Suprapubic skin (tissue), 4 donors: ENCODE measurements around the gene CERS6. TPM values are rescaled to one million over a fixed set of nuclear protein-coding genes. Genes with fewer than 3 reads are reported as not detected.

Source experiments
- DNase-seq, 2 donors: peaks; one replicate each; pipeline ENCODE4 v3.0.0-alpha.2; 2019; ENCODE audit warnings: low spot score in 2 of 2
- H3K27ac ChIP-seq: fragments of 200-600 bp; sonication (generic); one replicate; pipeline ENCODE4 v1.5.1; 2019
- H3K27me3 ChIP-seq: fragments of 200-600 bp; sonication (generic); one replicate; pipeline ENCODE4 v1.5.1; 2019
- H3K36me3 ChIP-seq: fragments of 200-600 bp; sonication (generic); one replicate; pipeline ENCODE4 v1.5.1; 2019
- H3K4me1 ChIP-seq: fragments of 200-600 bp; sonication (generic); one replicate; pipeline ENCODE4 v1.5.1; 2019
- H3K4me3 ChIP-seq: fragments of 200-600 bp; sonication (generic); one replicate; pipeline ENCODE4 v1.5.1; 2019; ENCODE audit warnings: mild to moderate bottlenecking
- H3K9me3 ChIP-seq: fragments of 200-600 bp; sonication (generic); one replicate; pipeline ENCODE4 v1.5.1; 2019
- EP300 ChIP-seq: sonication (generic); formaldehyde crosslinking; IDR thresholded peaks from one replicate; pipeline ENCODE4 v1.6.1; 2017; ENCODE audit warnings: antibody characterized with exemption
- POLR2A ChIP-seq, 2 donors: fragments of 450-650 bp; IDR thresholded peaks; one replicate each; pipeline ENCODE4 v1.6.1; 2017; ENCODE audit warnings: antibody characterized with exemption in 2 of 2, mild to moderate bottlenecking in 2 of 2, moderate library complexity in 2 of 2
- POLR2AphosphoS5 ChIP-seq, 3 donors: sonication (generic); formaldehyde crosslinking; IDR thresholded peaks; one replicate each; pipeline ENCODE4 v1.6.1; 2017; ENCODE audit warnings: antibody characterized with exemption in 3 of 3
- WGBS: methylation state at CpG from one replicate; pipeline ENCODE4 v1.1.5; 2018; 5-methylcytosine and 5-hydroxymethylcytosine counted together
- total RNA-seq, 4 donors: library from RNA; depleted of rRNA; stranded (reverse); fragments of >200 nt; gene quantifications; one replicate each; pipeline ENCODE4 v1.1.0, GENCODE V29; 2016
- TF ChIP-seq, protein P1 (sequence below), 2 donors: fragments of 200-600 bp in 1 of 2; fragments of 450-650 bp in 1 of 2; sonication (generic) in 1 of 2; IDR thresholded peaks; one replicate each; pipeline ENCODE4 v1.5.1; 2016 to 2019; ENCODE audit warnings: antibody characterized with exemption in 2 of 2, mild to moderate bottlenecking in 1 of 2, moderate library complexity in 1 of 2

The CERS6 gene
- total RNA-seq, 4 donors from 2014 or later, result 68.7 to 83.3 (median 77.0) TPM

DNA sequence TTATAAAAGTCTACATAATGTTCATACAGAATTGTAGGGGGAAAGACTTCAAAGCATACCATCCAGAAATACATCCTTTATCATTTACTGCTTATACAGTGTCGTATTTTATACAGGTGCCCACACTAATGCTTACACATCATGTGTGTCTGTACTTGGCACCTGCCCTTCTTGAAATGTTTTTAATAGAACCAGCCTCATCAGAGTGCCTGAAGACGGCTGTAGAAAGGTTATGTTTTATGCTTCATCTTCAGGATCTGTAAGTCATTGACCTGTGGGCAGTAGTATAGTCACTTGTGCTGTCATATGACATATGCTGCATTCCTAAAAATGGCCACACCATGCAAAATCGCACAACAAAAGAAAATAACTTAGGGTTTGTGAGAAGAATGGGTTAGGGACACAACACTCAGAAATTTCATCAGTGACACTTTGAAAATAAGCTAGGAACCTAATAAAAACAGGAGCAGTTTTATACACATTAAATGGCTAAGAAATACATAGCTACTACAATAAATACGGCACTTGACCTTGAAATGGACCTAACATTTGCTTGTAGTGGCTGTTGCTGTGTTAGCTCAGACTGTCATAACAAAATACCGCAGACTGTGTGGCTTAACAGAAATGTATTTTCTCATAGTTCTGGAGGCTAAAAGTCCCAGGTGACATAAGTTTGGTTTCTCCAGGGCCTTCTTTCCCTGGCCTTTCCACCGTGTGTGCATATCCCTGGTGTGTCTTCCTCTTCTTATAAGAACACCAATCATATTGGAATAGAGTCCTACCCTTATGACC, 112.6 kb downstream of the CERS6 start:
- DNase-seq, result no peak
- peaks cover 43% of the 10 kb centered on the region for H3K4me1 ChIP-seq
- no peaks in the 10 kb centered on the region for H3K36me3 ChIP-seq
- TF ChIP-seq POLR2AphosphoS5 (IDR thresholded peaks at IDR 0.05) (no peak), POLR2A (IDR thresholded peaks at IDR 0.05) (no peak), EP300 (no peak)
- TF ChIP-seq, protein P1, sequence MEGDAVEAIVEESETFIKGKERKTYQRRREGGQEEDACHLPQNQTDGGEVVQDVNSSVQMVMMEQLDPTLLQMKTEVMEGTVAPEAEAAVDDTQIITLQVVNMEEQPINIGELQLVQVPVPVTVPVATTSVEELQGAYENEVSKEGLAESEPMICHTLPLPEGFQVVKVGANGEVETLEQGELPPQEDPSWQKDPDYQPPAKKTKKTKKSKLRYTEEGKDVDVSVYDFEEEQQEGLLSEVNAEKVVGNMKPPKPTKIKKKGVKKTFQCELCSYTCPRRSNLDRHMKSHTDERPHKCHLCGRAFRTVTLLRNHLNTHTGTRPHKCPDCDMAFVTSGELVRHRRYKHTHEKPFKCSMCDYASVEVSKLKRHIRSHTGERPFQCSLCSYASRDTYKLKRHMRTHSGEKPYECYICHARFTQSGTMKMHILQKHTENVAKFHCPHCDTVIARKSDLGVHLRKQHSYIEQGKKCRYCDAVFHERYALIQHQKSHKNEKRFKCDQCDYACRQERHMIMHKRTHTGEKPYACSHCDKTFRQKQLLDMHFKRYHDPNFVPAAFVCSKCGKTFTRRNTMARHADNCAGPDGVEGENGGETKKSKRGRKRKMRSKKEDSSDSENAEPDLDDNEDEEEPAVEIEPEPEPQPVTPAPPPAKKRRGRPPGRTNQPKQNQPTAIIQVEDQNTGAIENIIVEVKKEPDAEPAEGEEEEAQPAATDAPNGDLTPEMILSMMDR (IDR thresholded peaks at IDR 0.05), result no peak
- H3K4me3 ChIP-seq, result no peak overlapping the region
- 88% methylated on average over 6 of the region's 6 CpGs for WGBS
- no peaks in the 10 kb centered on the region for H3K9me3 ChIP-seq
- no peaks in the 10 kb centered on the region for H3K27me3 ChIP-seq
- no peak overlapping the region for H3K27ac ChIP-seq

DNA sequence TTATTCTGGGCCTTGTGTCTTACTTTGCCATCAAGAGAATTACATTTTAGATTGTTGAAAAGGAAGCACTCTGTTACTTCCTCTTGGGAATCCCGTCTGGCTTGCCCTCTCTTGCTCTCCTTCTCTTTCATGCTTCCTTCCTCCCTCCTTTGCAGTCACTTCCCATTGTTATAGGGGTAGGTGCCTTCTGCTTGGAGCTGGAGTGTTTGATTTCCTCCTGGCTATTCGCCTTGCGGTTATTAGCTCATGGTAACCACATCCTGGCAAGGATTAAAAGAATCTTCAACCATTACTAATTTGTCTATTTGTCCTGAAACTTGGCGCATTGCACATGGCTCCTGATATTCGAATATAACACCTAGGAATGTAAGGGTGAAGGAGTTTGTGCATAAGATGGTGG, 115.0 kb downstream of the CERS6 start:
- H3K36me3 ChIP-seq, result no peaks in the 10 kb centered on the region
- H3K27me3 ChIP-seq, result no peaks in the 10 kb centered on the region
- 74% methylated on average over 5 of the region's 5 CpGs for WGBS
- H3K4me1 ChIP-seq, result peaks cover 26% of the 10 kb centered on the region
- H3K9me3 ChIP-seq, result no peaks in the 10 kb centered on the region
- H3K27ac ChIP-seq, result no peak overlapping the region
- DNase-seq, result no peak
- no peak for TF ChIP-seq POLR2AphosphoS5 (IDR thresholded peaks at IDR 0.05)
- TF ChIP-seq, protein P1 (IDR thresholded peaks at IDR 0.05), result no peak
- no peak for TF ChIP-seq EP300
- no peak for TF ChIP-seq POLR2A (IDR thresholded peaks at IDR 0.05)
- no peak overlapping the region for H3K4me3 ChIP-seq

DNA sequence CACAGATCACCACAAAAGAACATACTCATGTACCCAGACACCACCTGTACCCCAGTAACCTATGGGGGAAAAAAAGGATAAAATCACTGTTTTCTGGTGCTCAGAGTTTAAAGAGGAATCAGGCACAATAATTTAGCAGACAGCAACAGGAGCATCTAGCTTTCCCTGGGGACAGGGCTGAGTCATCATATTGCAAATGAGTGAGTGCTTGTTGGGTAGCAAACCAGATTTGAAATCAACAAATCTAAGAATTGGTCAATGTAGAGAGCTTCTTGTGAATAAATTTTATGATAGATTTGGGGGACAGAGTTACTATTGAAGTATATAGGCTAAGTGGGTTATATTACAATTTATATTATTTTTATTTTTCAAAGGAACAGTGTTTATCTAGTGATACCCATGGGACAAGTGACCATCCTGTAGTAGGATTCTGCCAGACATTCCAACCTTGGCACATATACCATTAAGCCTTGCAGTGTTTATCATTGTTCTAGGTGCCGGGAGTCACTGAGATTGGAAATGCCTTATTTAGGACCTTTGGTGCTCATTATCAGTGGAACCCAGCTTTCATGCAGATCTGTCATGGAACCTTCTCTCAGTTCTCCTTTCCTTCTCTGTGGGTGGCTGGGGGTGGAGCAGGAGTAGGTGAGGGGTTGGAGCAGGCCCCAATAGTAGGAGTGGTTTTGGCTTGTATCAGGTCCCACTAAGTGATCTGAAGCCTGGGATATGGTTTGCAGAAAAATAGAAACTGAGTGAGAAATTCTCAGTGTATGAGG, 117.2 kb downstream of the CERS6 start:
- WGBS, result 90% methylated on average over 1 of the region's 1 CpG
- Histone ChIP-seq H3K4me1 (peaks cover 25% of the 10 kb centered on the region), H3K27ac (no peak overlapping the region), H3K4me3 (no peak overlapping the region), H3K36me3 (no peaks in the 10 kb centered on the region), H3K27me3 (no peaks in the 10 kb centered on the region), H3K9me3 (no peaks in the 10 kb centered on the region)
- DNase-seq, result no peak
- TF ChIP-seq POLR2AphosphoS5 (IDR thresholded peaks at IDR 0.05), result no peak
- no peak for TF ChIP-seq POLR2A (IDR thresholded peaks at IDR 0.05)
- TF ChIP-seq, protein P1 (IDR thresholded peaks at IDR 0.05), result no peak

DNA sequence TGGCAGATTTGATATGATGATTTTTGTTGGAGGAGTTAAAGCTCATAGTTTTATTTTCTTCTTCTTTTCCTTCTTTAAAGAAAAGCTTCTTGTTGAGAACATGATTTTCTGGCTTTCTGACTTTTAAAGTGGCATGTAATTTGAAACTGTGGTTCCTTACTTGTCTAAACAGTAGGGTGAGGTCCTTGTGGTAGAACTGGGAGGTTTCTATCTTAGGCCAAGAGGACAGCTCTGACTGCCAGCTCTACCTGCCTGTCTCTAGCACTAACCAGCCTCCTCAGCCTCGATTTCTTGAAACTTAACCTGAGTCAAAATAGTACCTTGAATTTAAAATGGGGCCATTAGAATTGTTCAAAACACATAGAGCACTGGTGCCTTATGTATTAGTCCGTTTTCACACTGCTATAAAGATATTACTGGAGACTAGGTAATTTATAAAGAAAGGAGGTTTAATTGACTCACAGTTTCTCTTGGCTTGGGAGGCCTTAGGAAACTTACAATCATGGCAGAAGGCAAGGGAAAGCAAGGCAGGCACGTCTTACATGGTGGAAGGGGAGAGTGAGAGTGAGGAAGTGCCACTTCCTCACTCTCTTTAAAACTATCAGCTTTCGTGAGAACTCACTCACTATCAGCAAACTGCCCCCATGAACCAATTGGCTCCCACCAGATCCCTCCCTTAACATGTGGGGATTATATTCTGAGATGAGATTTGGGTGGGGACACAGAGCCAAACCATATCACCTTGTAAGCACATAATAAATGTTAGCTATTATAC, 119.0 kb downstream of the CERS6 start:
- TF ChIP-seq EP300 (no peak), POLR2A (IDR thresholded peaks at IDR 0.05) (no peak), POLR2AphosphoS5 (IDR thresholded peaks at IDR 0.05) (no peak)
- TF ChIP-seq, protein P1 (IDR thresholded peaks at IDR 0.05), result no peak
- H3K4me3 ChIP-seq, result no peak overlapping the region
- H3K4me1 ChIP-seq, result peaks cover 27% of the 10 kb centered on the region
- no peaks in the 10 kb centered on the region for H3K36me3 ChIP-seq
- 76% methylated on average over 4 of the region's 4 CpGs for whole genome bisulfite sequencing
- no peak for DNase-seq
- no peaks in the 10 kb centered on the region for H3K9me3 ChIP-seq
- no peaks in the 10 kb centered on the region for H3K27me3 ChIP-seq
- no peak overlapping the region for H3K27ac ChIP-seq
